Fibroblast of skin of abdomen (primary cell): ENCODE results near the gene PXDC1.
"Not testable (repeated sequence)": the region's sequence is repeated elsewhere in the genome, so short reads cannot be mapped to it uniquely, and the experiment has no call there.

Source experiments
- DNase-seq: peaks from one replicate; pipeline ENCODE4 v3.0.0-alpha.2; 2013

The PXDC1 gene

GRCh38 chr6:3707751-3708412 is 43.6 kb downstream of the PXDC1 start:
- DNase-seq: no peak

DNA sequence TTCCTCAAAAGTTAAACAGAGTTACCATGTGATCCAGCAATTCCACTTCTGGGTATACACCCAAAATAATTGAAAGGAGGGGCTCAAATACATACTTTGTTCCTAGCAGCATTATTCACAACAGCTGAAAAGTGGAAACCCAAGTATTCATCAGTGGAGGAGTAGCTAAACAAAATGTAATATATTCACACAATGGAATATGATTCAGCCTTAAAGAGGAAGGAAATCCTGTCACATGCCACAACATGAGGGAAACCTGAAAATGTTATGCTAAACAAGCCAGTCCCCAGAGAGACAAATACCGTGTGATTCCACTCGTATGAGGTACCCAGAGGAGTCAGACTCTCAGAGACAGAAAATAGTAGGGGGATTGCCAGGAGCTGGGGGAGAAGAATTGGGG is 44.5 kb downstream of the PXDC1 start:
- no peak for DNase-seq

DNA sequence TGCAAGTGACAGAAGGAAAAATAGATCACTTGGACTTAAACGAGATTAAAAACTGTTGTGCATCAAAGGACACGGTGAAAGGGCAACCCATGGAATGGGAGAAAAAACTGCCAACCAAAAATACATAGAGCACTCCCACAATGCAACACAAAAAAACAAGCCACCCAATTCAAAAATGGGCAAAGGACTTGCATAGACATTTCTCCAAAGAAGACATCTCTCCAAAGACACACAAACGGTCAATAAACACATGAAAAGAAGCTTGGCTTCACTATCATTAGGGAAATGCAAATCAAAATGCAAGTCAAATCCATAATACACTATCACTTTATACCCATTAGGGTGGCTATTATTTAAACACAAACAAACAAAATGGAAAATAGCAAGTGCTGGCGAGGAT is 45.0 kb downstream of the PXDC1 start:
- DNase-seq: no peak

GRCh38 chr6:3701631-3702030 is 49.9 kb downstream of the PXDC1 start:
- no peak for DNase-seq

DNA sequence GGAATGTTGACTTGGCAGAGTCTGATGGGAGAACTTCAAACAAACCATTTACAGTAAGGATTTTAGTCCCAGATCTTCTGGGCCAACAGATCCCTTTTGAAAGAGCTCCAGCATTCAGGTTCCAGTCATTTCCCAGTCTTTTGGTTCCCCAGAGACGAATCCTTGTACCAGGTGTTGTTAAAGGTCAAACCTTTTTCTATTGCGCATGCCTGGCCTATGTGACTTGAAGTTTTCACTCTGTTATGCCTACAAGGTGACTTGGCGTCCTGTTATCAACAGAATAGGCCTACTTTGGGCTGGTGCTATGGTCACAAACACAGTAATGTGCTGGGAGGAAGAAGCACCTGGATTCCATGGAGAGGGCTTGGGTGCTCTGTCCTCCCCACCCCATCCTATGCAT is 52.3 kb downstream of the PXDC1 start:
- no peak for DNase-seq

DNA sequence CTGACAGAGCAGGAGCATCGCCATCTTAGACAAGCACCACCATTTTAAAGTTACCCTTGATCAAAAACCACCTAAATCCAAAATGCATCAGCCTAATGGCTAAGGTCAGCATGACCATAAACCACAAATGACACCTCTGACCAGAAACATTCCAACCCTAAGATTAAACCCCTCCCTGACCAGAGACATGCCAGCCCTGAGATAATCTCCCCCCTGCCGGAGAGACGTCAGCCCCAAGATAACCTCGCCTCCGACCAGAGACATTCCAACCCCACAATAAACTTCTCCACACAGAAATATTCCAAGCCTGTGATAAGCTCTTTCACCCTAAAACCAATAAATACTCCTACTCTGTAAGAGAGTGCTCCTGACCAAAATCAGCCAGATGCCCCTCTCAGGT is 53.5 kb downstream of the PXDC1 start:
- no peak for DNase-seq

DNA sequence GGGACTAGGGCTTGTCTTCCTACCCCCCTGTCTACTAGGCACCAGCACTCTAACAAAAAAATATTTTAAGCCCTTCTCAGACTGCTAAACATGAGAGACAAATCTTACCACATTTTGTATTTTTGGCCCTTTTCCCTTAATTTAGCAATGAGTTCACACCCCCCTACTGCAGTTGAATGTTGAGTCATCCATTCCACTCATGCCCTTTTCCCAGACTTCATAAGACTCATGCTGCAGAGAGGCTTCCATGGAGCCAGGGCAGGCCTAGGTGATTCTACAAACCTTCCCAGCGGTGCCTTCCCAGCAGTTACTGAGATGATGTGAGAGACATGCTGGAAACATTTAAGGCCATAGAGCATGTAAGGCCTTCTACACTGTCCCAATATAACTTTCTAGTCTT is 53.9 kb downstream of the PXDC1 start:
- peak; percentile 95 for DNase-seq

- DNase-seq: peak; percentile 10
Measured at GRCh38 chr6:3696525-3697088, 54.9 kb downstream of the PXDC1 start.

DNA sequence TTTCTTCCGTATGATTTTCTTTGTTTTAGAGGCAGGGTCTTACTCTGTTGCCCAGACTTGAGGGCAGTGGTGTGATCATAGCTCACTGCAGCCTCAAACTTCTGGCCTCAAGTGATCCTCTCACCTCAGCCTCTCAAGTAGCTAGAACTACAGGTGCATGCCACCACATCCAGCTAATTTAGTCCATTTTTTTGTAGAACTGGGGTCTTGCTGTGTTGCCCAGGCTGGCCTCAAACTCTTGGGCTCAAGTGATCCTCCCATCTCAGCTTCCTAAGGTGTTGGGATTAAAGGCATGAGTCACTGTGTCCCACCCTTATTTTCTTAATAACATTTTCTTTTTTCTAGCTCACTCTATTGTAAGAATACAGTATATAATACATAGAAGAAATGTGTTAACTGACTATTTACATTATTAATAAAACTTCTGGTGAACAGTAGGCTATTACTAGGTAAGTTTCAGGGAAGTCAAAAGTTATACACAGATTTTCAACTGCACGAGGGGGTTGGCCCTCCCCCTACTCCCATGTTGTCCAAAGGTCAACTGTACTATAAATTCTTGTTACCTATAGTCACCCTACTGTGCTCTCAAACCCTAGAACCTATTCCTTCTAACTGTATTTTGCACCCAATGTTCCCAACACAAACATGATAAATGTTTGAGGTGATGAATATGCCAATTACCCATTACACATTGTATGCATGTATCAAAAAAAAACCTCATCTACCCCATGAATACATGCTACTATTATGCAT is 56.3 kb downstream of the PXDC1 start:
- DNase-seq: no peak

DNA sequence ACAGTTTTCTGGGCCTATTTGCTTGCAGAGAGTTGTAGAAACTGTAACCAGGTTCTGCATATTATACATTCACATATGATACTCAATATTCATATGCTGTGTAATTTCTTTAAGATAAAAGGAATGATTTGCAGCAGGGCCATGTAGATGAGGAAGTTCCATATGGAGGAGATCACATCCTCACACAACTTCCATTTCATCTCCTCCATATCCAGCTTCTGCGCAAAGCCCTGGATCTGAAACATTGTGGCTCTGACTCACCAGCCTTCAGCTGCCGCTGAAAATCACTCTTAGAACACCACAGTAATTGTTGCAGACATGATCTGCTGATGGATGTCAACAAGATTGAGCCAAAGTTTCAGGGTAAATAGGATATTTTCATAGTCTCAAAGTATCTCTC is 57.7 kb downstream of the PXDC1 start:
- peak; percentile 36 for DNase-seq

DNA sequence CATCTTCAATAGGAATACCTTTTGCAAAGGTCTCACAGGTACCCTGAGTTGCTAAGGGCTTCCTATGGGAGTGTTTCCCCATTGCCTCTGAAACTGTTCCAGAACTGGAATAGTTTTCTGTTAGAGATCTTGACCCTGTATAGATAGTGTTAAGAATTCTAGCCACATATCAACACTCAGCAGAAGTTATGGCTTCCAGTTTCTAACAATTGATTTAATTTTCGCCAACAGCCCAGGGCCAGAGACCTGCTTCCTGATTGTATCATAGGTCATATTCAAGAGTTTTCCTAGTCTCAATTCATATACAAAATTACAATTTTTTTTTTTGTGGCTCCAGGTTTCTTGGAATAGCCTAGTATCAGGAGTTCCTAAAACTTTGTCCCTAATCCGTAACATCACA is 61.0 kb downstream of the PXDC1 start:
- DNase-seq: no peak

- DNase-seq: no peak
Measured at GRCh38 chr6:3687847-3688246, 63.7 kb downstream of the PXDC1 start.

DNA sequence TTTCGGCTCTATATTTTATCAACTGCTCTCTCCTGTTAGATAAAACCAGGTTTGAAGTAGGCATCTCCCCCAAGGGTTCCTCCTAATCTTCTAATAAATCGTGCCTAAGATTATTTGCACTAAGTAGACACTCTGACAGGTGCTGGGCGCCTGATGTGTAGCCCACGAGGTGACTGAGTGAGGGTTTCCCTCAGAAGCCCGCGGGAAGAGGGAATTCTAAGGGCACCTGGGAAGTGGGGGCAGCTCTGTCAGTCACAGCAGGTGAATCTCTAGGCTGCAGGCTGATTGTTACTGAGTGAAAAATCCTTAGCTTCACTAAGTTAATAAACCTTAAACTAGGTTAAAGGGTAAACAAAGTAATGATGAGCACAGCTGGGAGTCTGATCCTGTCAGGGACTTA is 68.2 kb downstream of the PXDC1 start:
- no peak for DNase-seq

- DNase-seq: no peak
Measured at GRCh38 chr6:3678946-3679345, 72.6 kb downstream of the PXDC1 start.

DNA sequence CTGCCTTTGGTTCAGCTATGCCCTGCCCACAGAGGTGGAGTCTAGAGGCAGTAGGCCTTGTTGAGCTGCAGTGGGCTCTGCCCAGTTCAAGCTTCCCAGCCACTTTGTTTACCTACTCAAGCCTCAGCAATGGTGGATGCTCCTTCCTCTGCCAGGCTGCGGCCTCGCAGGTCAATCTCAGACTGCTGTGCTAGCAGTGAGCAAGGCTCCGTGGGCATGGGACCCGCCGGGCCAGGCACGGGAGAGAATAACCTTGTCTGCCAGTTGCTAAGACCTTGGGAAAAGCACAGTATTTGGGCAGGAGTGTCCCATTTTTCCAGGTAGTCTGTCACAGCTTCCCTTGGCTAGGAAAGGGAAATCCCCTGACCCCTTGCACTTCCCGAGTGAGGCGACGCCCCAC is 73.8 kb downstream of the PXDC1 start:
- DNase-seq: not testable (repeated sequence)

DNA sequence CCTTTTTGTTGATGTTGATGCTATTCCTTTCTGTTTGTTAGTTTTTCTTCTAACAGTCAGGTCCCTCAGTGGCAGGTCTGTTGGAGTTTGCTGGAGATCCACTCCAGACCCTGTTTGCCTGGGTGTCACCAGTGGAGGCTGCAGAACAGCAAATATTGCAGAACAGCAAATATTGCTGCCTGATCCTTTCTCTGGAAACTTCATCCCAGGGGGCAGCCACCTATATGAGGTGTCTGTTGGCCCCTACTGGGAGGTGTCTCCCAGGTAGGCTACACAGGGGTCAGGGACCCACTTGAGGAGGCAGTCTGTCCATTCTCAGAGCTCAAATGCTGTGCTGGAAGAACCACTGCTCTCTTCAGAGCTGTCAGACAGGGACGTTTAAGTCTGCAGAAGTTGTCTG is 74.2 kb downstream of the PXDC1 start:
- DNase-seq: not testable (repeated sequence)
